Neural cell (in vitro differentiated cells): Measurements from ENCODE around the gene ADGRL3. TPM values are rescaled to one million over a fixed set of nuclear protein-coding genes. Genes with fewer than 3 reads are reported as not detected.

ENCODE experiments used
- H2AFZ ChIP-seq: fragments of 200-600, 300-800 bp; sonication (generic), shearing (Covaris generic); 2 replicates; pipeline ENCODE4 v1.6.0; 2014; ENCODE audit warnings: low read depth, mild to moderate bottlenecking, antibody characterized with exemption, low read length, moderate library complexity
- H3F3A ChIP-seq: fragments of 200-600 bp; shearing (Covaris generic); 2 replicates; pipeline ENCODE4 v1.6.1; 2016; ENCODE audit warnings: mild to moderate bottlenecking, moderate library complexity, mixed read lengths, antibody characterized with exemption, low read length; ENCODE audit not compliant: insufficient read depth, poor library complexity, severe bottlenecking
- H3K27ac ChIP-seq: fragments of 200-600, 300-800 bp; sonication (generic), shearing (Covaris generic); 2 replicates; pipeline ENCODE4 v1.5.1; 2014; ENCODE audit warnings: mild to moderate bottlenecking, low read length, moderate library complexity
- H3K27me3 ChIP-seq: fragments of 300-800, 200-600 bp; sonication (generic), shearing (Covaris generic); 2 replicates; pipeline ENCODE4 v1.6.0; 2014; ENCODE audit warnings: mild to moderate bottlenecking, low read depth, low read length, moderate library complexity; ENCODE audit not compliant: insufficient read depth
- H3K36me3 ChIP-seq: fragments of 300-800, 200-600 bp; sonication (generic), shearing (Covaris generic); 2 replicates; pipeline ENCODE4 v1.5.1; 2014; ENCODE audit warnings: mild to moderate bottlenecking, antibody characterized with exemption, low read length, moderate library complexity; ENCODE audit not compliant: insufficient read depth
- H3K4me2 ChIP-seq: fragments of 300-800, 200-600 bp; sonication (generic), shearing (Covaris generic); 2 replicates; pipeline ENCODE4 v1.6.0; 2014; ENCODE audit warnings: mild to moderate bottlenecking, low read length
- H3K4me3 ChIP-seq: fragments of 300-800, 200-600 bp; sonication (generic), shearing (Covaris generic); 2 replicates; pipeline ENCODE4 v1.5.1; 2014; ENCODE audit warnings: mild to moderate bottlenecking, low read length, moderate library complexity
- H3K79me2 ChIP-seq: fragments of 200-600 bp; shearing (Covaris generic); replicated peaks from 2 replicates; pipeline ENCODE4 v1.6.0; 2014; ENCODE audit warnings: mild to moderate bottlenecking, low read length, moderate library complexity; ENCODE audit not compliant: insufficient read depth
- H3K9ac ChIP-seq: fragments of 300-800, 200-600 bp; sonication (generic), shearing (Covaris generic); 2 replicates; pipeline ENCODE4 v1.6.1; 2016; ENCODE audit warnings: mild to moderate bottlenecking, low read length, mixed read lengths
- H3K9me2 ChIP-seq: fragments of 200-600 bp; shearing (Covaris generic); 2 replicates; pipeline ENCODE4 v1.6.1; 2016; ENCODE audit warnings: mild to moderate bottlenecking, low read length, mixed read lengths; ENCODE audit not compliant: insufficient read depth
- H3K9me3 ChIP-seq: fragments of 200-600, 300-800 bp; sonication (generic), shearing (Covaris generic); 2 replicates; pipeline ENCODE4 v1.6.1; 2016; ENCODE audit warnings: mild to moderate bottlenecking, mixed run types, low read length, moderate library complexity, mixed read lengths
- H4K20me1 ChIP-seq: fragments of 200-600 bp; shearing (Covaris generic); 2 replicates; pipeline ENCODE4 v1.6.1; 2016; ENCODE audit warnings: mild to moderate bottlenecking, mixed run types; ENCODE audit not compliant: insufficient read depth
- CTCF ChIP-seq: fragments of 450-650 bp; IDR thresholded peaks from 2 replicates; pipeline ENCODE4 v1.5.1; 2014; ENCODE audit warnings: antibody characterized with exemption, mild to moderate bottlenecking, moderate library complexity; ENCODE audit not compliant: poor library complexity, severe bottlenecking
- EP300 ChIP-seq: fragments of 450-650 bp; conservative IDR thresholded peaks from 2 replicates; pipeline ENCODE4 v1.6.1; 2014; ENCODE audit warnings: antibody characterized with exemption, mild to moderate bottlenecking, moderate library complexity; ENCODE audit not compliant: poor library complexity, severe bottlenecking
- EZH2 ChIP-seq: fragments of 200-600, 300-800 bp; shearing (Covaris generic), sonication (generic); IDR thresholded peaks from 2 replicates; pipeline ENCODE4 v1.6.1; 2014; ENCODE audit warnings: antibody characterized with exemption, low read length, borderline replicate concordance, mild to moderate bottlenecking; ENCODE audit not compliant: insufficient read depth, poor library complexity, severe bottlenecking
- MXI1 ChIP-seq: fragments of 450-650 bp; conservative IDR thresholded peaks from 2 replicates; pipeline ENCODE4 v1.6.1; 2014; ENCODE audit warnings: antibody characterized with exemption, mild to moderate bottlenecking; ENCODE audit not compliant: poor library complexity, severe bottlenecking
- POLR2AphosphoS5 ChIP-seq: IDR thresholded peaks from 2 replicates; pipeline ENCODE4 v1.6.1; 2012
- RAD21 ChIP-seq: fragments of 450-650 bp; conservative IDR thresholded peaks from 2 replicates; pipeline ENCODE4 v1.6.1; 2014; ENCODE audit warnings: antibody characterized with exemption, mild to moderate bottlenecking, moderate library complexity
- REST ChIP-seq: IDR thresholded peaks from 2 replicates; pipeline ENCODE4 v1.6.1; 2012; ENCODE audit warnings: borderline replicate concordance
- SMC3 ChIP-seq: fragments of 450-650 bp; conservative IDR thresholded peaks from 2 replicates; pipeline ENCODE4 v1.6.1; 2014; ENCODE audit warnings: antibody characterized with exemption, mild to moderate bottlenecking, moderate library complexity; ENCODE audit not compliant: poor library complexity
- TAF1 ChIP-seq: IDR thresholded peaks from 2 replicates; pipeline ENCODE4 v1.6.1; 2012; ENCODE audit warnings: low read depth
- polyA plus RNA-seq: library from polyadenylated mRNA; depleted of rRNA; stranded (reverse); fragments of >200 nt; gene quantifications from 2 replicates; pipeline ENCODE4 v1.2.3, GENCODE V29; 2014

Gene ADGRL3
- polyA plus RNA-seq, 1 donor from 2014 or later = 99.4 TPM

GRCh38 chr4:61350932-61351331 lies 150.8 kb downstream of the ADGRL3 start:
- Histone ChIP-seq H3K79me2 (peaks cover 41% of the 10 kb centered on the region), H3K27me3 (no peaks in the 10 kb centered on the region), H3F3A (no peaks in the 10 kb centered on the region), H3K9ac (no peak overlapping the region), H4K20me1 (no peaks in the 10 kb centered on the region), H3K4me2 (no peak overlapping the region), H3K9me2 (no peaks in the 10 kb centered on the region), H3K4me3 (no peak overlapping the region), H3K36me3 (no peaks in the 10 kb centered on the region), H3K27ac (no peak overlapping the region), H2AFZ (no peak overlapping the region), H3K9me3 (no peaks in the 10 kb centered on the region)
- TF ChIP-seq TAF1 (no peak), EP300 (no peak), POLR2AphosphoS5 (no peak), REST (no peak), CTCF (no peak), EZH2 (no peak), SMC3 (no peak)

GRCh38 chr4:61356696-61357095 lies 156.6 kb downstream of the ADGRL3 start:
- H3K9me2 ChIP-seq = no peaks in the 10 kb centered on the region
- H3K27ac ChIP-seq = no peak overlapping the region
- H3K4me3 ChIP-seq = no peak overlapping the region
- TF ChIP-seq EZH2 (no peak), REST (no peak), MXI1 (no peak), TAF1 (no peak), SMC3 (no peak), RAD21 (no peak), EP300 (no peak), CTCF (no peak), POLR2AphosphoS5 (no peak)
- no peaks in the 10 kb centered on the region for H4K20me1 ChIP-seq
- H3F3A ChIP-seq = no peaks in the 10 kb centered on the region
- H3K4me2 ChIP-seq = no peak overlapping the region
- H3K36me3 ChIP-seq = no peaks in the 10 kb centered on the region
- peaks cover 45% of the 10 kb centered on the region for H3K79me2 ChIP-seq
- H3K27me3 ChIP-seq = no peaks in the 10 kb centered on the region
- H3K9ac ChIP-seq = no peak overlapping the region
- H2AFZ ChIP-seq = no peak overlapping the region
- no peaks in the 10 kb centered on the region for H3K9me3 ChIP-seq
